ENCODE measurements around the gene OGDHL.
"Not testable (repeated sequence)": the region's sequence is repeated elsewhere in the genome, so short reads cannot be mapped to it uniquely, and the experiment has no call there.

The OGDHL gene

DNA sequence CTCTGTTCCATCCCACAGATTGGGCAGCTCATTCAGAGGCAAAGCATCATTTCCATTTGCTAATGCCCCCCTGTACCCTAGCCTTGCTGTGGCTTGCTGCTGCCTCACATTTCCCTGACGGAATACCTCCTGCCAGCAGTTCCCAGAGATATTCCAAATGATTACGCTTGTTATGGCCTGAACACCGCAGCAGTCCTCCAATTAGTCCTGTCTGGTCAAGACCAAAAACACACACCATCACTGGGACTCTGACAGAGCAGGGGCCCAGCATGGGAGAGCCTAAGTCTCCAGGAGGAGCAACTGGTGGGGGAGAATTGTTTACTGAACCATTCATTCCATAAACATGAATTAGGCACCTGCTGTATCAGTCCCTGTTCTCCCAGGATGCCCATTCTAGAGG lies 6.1 kb downstream of the OGDHL start:
- H3K4me3 ChIP-seq (ENCODE audit: low read length), result no peak overlapping the region
- H3K4me1 ChIP-seq (ENCODE audit: control insufficient read depth, insufficient read depth, low read length), result no peaks in the 10 kb centered on the region
- no peaks in the 10 kb centered on the region for H3K36me3 ChIP-seq (ENCODE audit: control insufficient read depth, insufficient read depth, low read length, severe bottlenecking)
- no peak overlapping the region for H3K9ac ChIP-seq (ENCODE audit: low read length)
- peaks cover 37% of the 10 kb centered on the region for H3K27me3 ChIP-seq (replicated peaks; ENCODE audit: control insufficient read depth, insufficient read depth, low read length)
- H3K9me3 ChIP-seq (ENCODE audit: control insufficient read depth, low read length), result no peaks in the 10 kb centered on the region
- DNase-seq (ENCODE audit: low read depth), result no peak

- DNase-seq (ENCODE audit: low read depth); H3K4me1 ChIP-seq (ENCODE audit: control insufficient read depth, insufficient read depth, low read length); H3K9me3 ChIP-seq (ENCODE audit: control insufficient read depth, low read length); H3K4me3 ChIP-seq (ENCODE audit: low read length); H3K36me3 ChIP-seq (ENCODE audit: control insufficient read depth, insufficient read depth, low read length, severe bottlenecking); H3K9ac ChIP-seq (ENCODE audit: low read length): not testable (repeated sequence)
- peaks cover 35% of the 10 kb centered on the region for H3K27me3 ChIP-seq (replicated peaks; ENCODE audit: control insufficient read depth, insufficient read depth, low read length)
Observed at GRCh38 chr10:49754951-49755350, 7.2 kb downstream of the OGDHL start.

- Histone ChIP-seq H3K36me3 (ENCODE audit: control insufficient read depth, insufficient read depth, low read length, severe bottlenecking) (no peaks in the 10 kb centered on the region), H3K9ac (ENCODE audit: low read length) (no peak overlapping the region), H3K4me3 (ENCODE audit: low read length) (no peak overlapping the region), H3K27me3 (replicated peaks; ENCODE audit: control insufficient read depth, insufficient read depth, low read length) (peaks cover 23% of the 10 kb centered on the region), H3K9me3 (ENCODE audit: control insufficient read depth, low read length) (no peaks in the 10 kb centered on the region), H3K4me1 (ENCODE audit: control insufficient read depth, insufficient read depth, low read length) (no peaks in the 10 kb centered on the region)
- DNase-seq (ENCODE audit: low read depth), result no peak
Observed at GRCh38 chr10:49752584-49752983, 9.5 kb downstream of the OGDHL start.

GRCh38 chr10:49751636-49752510 lies 10.2 kb downstream of the OGDHL start:
- H3K9ac ChIP-seq (ENCODE audit: low read length), result no peak overlapping the region
- H3K36me3 ChIP-seq (ENCODE audit: control insufficient read depth, insufficient read depth, low read length, severe bottlenecking), result no peaks in the 10 kb centered on the region
- DNase-seq (ENCODE audit: low read depth), result no peak
- H3K27me3 ChIP-seq (replicated peaks; ENCODE audit: control insufficient read depth, insufficient read depth, low read length), result peaks cover 20% of the 10 kb centered on the region
- H3K9me3 ChIP-seq (ENCODE audit: control insufficient read depth, low read length), result no peaks in the 10 kb centered on the region
- H3K4me1 ChIP-seq (ENCODE audit: control insufficient read depth, insufficient read depth, low read length), result no peaks in the 10 kb centered on the region
- no peak overlapping the region for H3K4me3 ChIP-seq (ENCODE audit: low read length)

DNA sequence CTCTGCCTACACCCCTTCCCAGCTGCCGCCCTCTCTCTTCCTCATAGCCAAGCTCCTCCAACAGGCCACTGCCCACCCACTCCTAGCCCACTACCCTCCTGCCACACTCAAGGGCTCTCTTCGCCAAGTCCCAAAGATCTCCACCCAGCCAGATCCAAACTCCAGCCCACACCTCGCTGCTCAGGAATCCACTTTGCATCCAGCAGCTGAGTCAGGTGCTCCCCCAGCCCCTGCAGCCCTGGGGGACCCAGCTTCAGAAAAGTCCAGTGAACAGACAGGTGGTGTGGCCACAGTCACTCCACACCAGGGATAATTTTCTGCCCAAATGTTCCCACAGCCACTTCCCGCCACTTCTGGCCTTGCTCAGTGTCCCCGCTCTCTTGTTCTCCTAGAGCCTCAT lies 10.9 kb downstream of the OGDHL start:
- Histone ChIP-seq H3K4me3 (ENCODE audit: low read length) (no peak overlapping the region), H3K36me3 (ENCODE audit: control insufficient read depth, insufficient read depth, low read length, severe bottlenecking) (no peaks in the 10 kb centered on the region), H3K27me3 (replicated peaks; ENCODE audit: control insufficient read depth, insufficient read depth, low read length) (peaks cover 17% of the 10 kb centered on the region), H3K9me3 (ENCODE audit: control insufficient read depth, low read length) (no peaks in the 10 kb centered on the region), H3K4me1 (ENCODE audit: control insufficient read depth, insufficient read depth, low read length) (no peaks in the 10 kb centered on the region), H3K9ac (ENCODE audit: low read length) (no peak overlapping the region)
- DNase-seq (ENCODE audit: low read depth), result no peak

GRCh38 chr10:49750546-49750945 lies 11.6 kb downstream of the OGDHL start:
- H3K4me1 ChIP-seq (ENCODE audit: control insufficient read depth, insufficient read depth, low read length), result no peaks in the 10 kb centered on the region
- no peaks in the 10 kb centered on the region for H3K9me3 ChIP-seq (ENCODE audit: control insufficient read depth, low read length)
- no peak overlapping the region for H3K4me3 ChIP-seq (ENCODE audit: low read length)
- no peaks in the 10 kb centered on the region for H3K36me3 ChIP-seq (ENCODE audit: control insufficient read depth, insufficient read depth, low read length, severe bottlenecking)
- no peak for DNase-seq (ENCODE audit: low read depth)
- H3K27me3 ChIP-seq (replicated peaks; ENCODE audit: control insufficient read depth, insufficient read depth, low read length), result peaks cover 16% of the 10 kb centered on the region
- no peak overlapping the region for H3K9ac ChIP-seq (ENCODE audit: low read length)

GRCh38 chr10:49749556-49750491 lies 12.3 kb downstream of the OGDHL start:
- H3K4me3 ChIP-seq (ENCODE audit: low read length), result no peak overlapping the region
- H3K9me3 ChIP-seq (ENCODE audit: control insufficient read depth, low read length), result no peaks in the 10 kb centered on the region
- H3K9ac ChIP-seq (ENCODE audit: low read length), result no peak overlapping the region
- no peak for DNase-seq (ENCODE audit: low read depth)
- peaks cover 16% of the 10 kb centered on the region for H3K27me3 ChIP-seq (replicated peaks; ENCODE audit: control insufficient read depth, insufficient read depth, low read length)
- no peaks in the 10 kb centered on the region for H3K4me1 ChIP-seq (ENCODE audit: control insufficient read depth, insufficient read depth, low read length)
- no peaks in the 10 kb centered on the region for H3K36me3 ChIP-seq (ENCODE audit: control insufficient read depth, insufficient read depth, low read length, severe bottlenecking)

DNA sequence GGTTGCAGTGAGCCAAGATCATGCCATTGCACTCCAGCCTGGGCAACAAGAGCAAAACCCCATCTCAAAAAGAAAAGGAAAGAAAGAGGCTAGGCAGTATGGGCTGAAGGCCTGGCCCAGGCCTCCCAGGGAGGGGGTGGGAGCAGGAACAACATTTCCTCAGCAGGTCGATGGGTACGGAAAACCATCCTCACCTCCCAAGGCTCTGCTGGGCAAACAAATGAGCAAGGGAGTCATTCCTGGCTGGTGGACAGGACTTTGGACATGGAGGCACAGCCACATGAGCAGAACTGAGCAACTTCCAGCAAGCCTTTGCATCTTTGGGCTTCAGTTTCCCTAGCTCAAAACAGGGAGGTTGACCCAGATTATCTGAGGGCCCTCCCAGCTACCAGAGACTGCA lies 13.0 kb downstream of the OGDHL start:
- Histone ChIP-seq H3K27me3 (replicated peaks; ENCODE audit: control insufficient read depth, insufficient read depth, low read length) (peaks cover 14% of the 10 kb centered on the region), H3K9me3 (ENCODE audit: control insufficient read depth, low read length) (no peaks in the 10 kb centered on the region), H3K4me1 (ENCODE audit: control insufficient read depth, insufficient read depth, low read length) (no peaks in the 10 kb centered on the region), H3K36me3 (ENCODE audit: control insufficient read depth, insufficient read depth, low read length, severe bottlenecking) (no peaks in the 10 kb centered on the region), H3K4me3 (ENCODE audit: low read length) (no peak overlapping the region), H3K9ac (ENCODE audit: low read length) (no peak overlapping the region)
- no peak for DNase-seq (ENCODE audit: low read depth)

DNA sequence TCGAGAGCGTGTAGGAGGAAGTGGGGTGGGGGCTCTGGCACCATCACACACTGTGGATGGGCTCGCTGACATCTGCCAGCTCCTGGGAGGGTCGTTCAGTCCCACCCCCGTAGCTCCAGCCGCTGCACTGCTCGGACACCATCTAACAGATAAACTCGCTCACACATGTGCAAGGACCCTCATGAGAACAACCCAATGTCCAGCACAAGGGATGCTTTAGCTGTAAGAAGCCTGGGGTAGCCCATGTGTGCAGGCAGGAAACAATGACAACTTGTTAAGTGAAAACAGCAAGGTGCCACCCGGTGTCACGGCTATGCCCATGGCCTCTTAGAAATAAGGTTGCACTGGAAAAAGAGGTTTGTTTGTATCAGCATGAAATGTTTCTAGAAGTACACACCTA lies 14.1 kb downstream of the OGDHL start:
- Histone ChIP-seq H3K36me3 (ENCODE audit: control insufficient read depth, insufficient read depth, low read length, severe bottlenecking) (no peaks in the 10 kb centered on the region), H3K9me3 (ENCODE audit: control insufficient read depth, low read length) (no peaks in the 10 kb centered on the region), H3K4me3 (ENCODE audit: low read length) (no peak overlapping the region), H3K9ac (ENCODE audit: low read length) (no peak overlapping the region), H3K27me3 (replicated peaks; ENCODE audit: control insufficient read depth, insufficient read depth, low read length) (peaks cover 10% of the 10 kb centered on the region), H3K4me1 (ENCODE audit: control insufficient read depth, insufficient read depth, low read length) (no peaks in the 10 kb centered on the region)
- no peak for DNase-seq (ENCODE audit: low read depth)

GRCh38 chr10:49747303-49747646 lies 14.8 kb downstream of the OGDHL start:
- no peak for DNase-seq (ENCODE audit: low read depth)
- Histone ChIP-seq H3K27me3 (replicated peaks; ENCODE audit: control insufficient read depth, insufficient read depth, low read length) (peaks cover 10% of the 10 kb centered on the region), H3K4me3 (ENCODE audit: low read length) (no peak overlapping the region), H3K36me3 (ENCODE audit: control insufficient read depth, insufficient read depth, low read length, severe bottlenecking) (no peaks in the 10 kb centered on the region), H3K4me1 (ENCODE audit: control insufficient read depth, insufficient read depth, low read length) (no peaks in the 10 kb centered on the region), H3K9me3 (ENCODE audit: control insufficient read depth, low read length) (no peaks in the 10 kb centered on the region), H3K9ac (ENCODE audit: low read length) (no peak overlapping the region)

DNA sequence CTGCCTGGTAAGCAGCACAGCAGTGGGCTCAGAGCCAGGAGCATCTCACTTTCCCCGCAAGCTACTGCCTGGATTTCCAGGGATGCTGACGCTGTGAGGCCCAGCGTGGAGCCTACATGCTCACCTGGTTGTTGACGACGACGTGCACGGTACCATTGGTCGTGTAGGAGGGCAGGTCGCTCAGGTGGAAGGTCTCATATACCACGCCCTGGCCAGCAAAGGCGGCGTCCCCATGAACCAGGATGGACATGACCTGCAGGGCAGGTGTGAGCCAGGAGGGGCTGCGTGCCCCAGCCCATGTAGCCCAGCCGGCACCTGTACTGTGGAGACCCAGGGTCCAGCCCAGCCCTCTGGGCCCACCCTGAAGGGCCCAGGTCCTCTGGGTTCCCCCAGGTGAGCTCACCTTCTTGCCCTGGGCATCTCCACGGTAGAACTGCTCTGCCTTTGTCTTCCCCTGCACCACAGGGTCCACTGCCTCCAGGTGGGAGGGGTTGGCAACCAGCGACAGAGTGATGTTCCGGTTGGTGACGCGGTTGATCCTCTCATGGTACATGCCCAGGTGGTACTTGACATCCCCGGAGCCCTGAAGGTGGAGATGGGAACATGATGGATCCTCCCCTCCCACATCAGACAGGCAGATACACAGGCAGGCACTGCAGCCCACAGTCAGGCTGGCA lies 15.4 kb downstream of the OGDHL start:
- Histone ChIP-seq H3K9ac (ENCODE audit: low read length) (no peak overlapping the region), H3K36me3 (ENCODE audit: control insufficient read depth, insufficient read depth, low read length, severe bottlenecking) (no peaks in the 10 kb centered on the region), H3K4me3 (ENCODE audit: low read length) (no peak overlapping the region), H3K9me3 (ENCODE audit: control insufficient read depth, low read length) (no peaks in the 10 kb centered on the region), H3K27me3 (replicated peaks; ENCODE audit: control insufficient read depth, insufficient read depth, low read length) (peaks cover 10% of the 10 kb centered on the region), H3K4me1 (ENCODE audit: control insufficient read depth, insufficient read depth, low read length) (no peaks in the 10 kb centered on the region)
- no peak for DNase-seq (ENCODE audit: low read depth)
